GM21737 (cell line): Measurements from ENCODE around the gene PDCD1.
"Not testable (repeated sequence)": the region's sequence is repeated elsewhere in the genome, so short reads cannot be mapped to it uniquely, and the experiment has no call there.

Experiments
- ATAC-seq: cut with Tn5 transposase; IDR thresholded peaks from one replicate; pipeline ENCODE4 v1.9.1; 2021; ENCODE audit warnings: mild to moderate bottlenecking, moderate library complexity; ENCODE audit not compliant: unreplicated experiment

The PDCD1 gene

GRCh38 chr2:241858206-241859016, at the start of gene PDCD1:
PDCD1 (minus strand) TSS chr2:241858894; CDS start chr2:241858838, 56 bp downstream.
- peak; percentile 40 for ATAC-seq

GRCh38 chr2:241907831-241908230, 49.1 kb upstream of the PDCD1 start:
- ATAC-seq, result not testable (repeated sequence)

- ATAC-seq, result no peak
These were observed 48.3 kb upstream of the PDCD1 start for GRCh38 chr2:241906826-241907570.

GRCh38 chr2:241906378-241906770, 47.7 kb upstream of the PDCD1 start:
- ATAC-seq, result not testable (repeated sequence)

- no peak for ATAC-seq
These were observed 47.2 kb upstream of the PDCD1 start for GRCh38 chr2:241905716-241906377.

GRCh38 chr2:241904791-241905710, 46.4 kb upstream of the PDCD1 start:
- no peak for ATAC-seq

- ATAC-seq, result no peak
These were observed 45.5 kb upstream of the PDCD1 start for GRCh38 chr2:241904011-241904718.

- no peak for ATAC-seq
These were observed 44.7 kb upstream of the PDCD1 start for GRCh38 chr2:241903121-241904010.

- no peak for ATAC-seq
These were observed 43.8 kb upstream of the PDCD1 start for GRCh38 chr2:241902357-241902991.

- ATAC-seq, result no peak
These were observed 43.0 kb upstream of the PDCD1 start for GRCh38 chr2:241901500-241902351.

- no peak for ATAC-seq
These were observed 42.3 kb upstream of the PDCD1 start for GRCh38 chr2:241901018-241901380.

- no peak for ATAC-seq
These were observed 41.7 kb upstream of the PDCD1 start for GRCh38 chr2:241900251-241901017.

GRCh38 chr2:241898463-241899270, 40.0 kb upstream of the PDCD1 start:
- no peak for ATAC-seq

- no peak for ATAC-seq
These were observed 38.7 kb upstream of the PDCD1 start for GRCh38 chr2:241897231-241897916.

GRCh38 chr2:241896746-241897201, 38.1 kb upstream of the PDCD1 start:
- no peak for ATAC-seq
